Vagina (tissue), 2 donors: ENCODE results near the gene PAX8. TPM values are rescaled to one million over a fixed set of nuclear protein-coding genes. Genes with fewer than 3 reads are reported as not detected.

Experiments used
- DNase-seq, 2 donors: peaks; one replicate each; pipeline ENCODE4 v3.0.0-alpha.2; 2017; ENCODE audit errors: extremely low spot score in 2 of 2
- H3K27ac ChIP-seq: fragments of 200-600 bp; sonication (generic); one replicate; pipeline ENCODE4 v1.5.1; 2019
- H3K27me3 ChIP-seq: fragments of 200-600 bp; sonication (generic); one replicate; pipeline ENCODE4 v1.5.1; 2019
- H3K36me3 ChIP-seq, 2 donors: fragments of 200-600 bp; sonication (generic); one replicate each; pipeline ENCODE4 v1.5.1; 2017 to 2019
- H3K4me1 ChIP-seq: fragments of 200-600 bp; sonication (generic); one replicate; pipeline ENCODE4 v1.5.1; 2019
- H3K4me3 ChIP-seq, 2 donors: fragments of 200-600 bp; sonication (generic); 1 replicate in 1 of 2; 2 replicates in 1 of 2; pipeline ENCODE4 v1.5.1; 2016 to 2019
- H3K9me3 ChIP-seq: fragments of 200-600 bp; sonication (generic); one replicate; pipeline ENCODE4 v1.5.1; 2019
- CTCF ChIP-seq, 3 experiments: fragments of 450-650 bp in 2 of 3; fragments of 200-600 bp in 1 of 3; sonication (generic) in 1 of 3; IDR thresholded peaks; one replicate each; pipeline ENCODE4 v1.5.1; 2017 to 2019; ENCODE audit warnings: antibody characterized with exemption in 3 of 3, mild to moderate bottlenecking in 2 of 3, moderate library complexity in 2 of 3
- POLR2A ChIP-seq, 2 donors: fragments of 450-650 bp; IDR thresholded peaks; one replicate each; pipeline ENCODE4 v1.6.1; 2017; ENCODE audit warnings: antibody characterized with exemption in 2 of 2, mild to moderate bottlenecking in 2 of 2, moderate library complexity in 2 of 2
- POLR2AphosphoS5 ChIP-seq, 2 donors: sonication (generic); formaldehyde crosslinking; IDR thresholded peaks; one replicate each; pipeline ENCODE4 v1.9.0; 2017; ENCODE audit warnings: antibody characterized with exemption in 2 of 2, mild to moderate bottlenecking in 2 of 2, low read depth in 1 of 2; ENCODE audit not compliant: insufficient read depth in 1 of 2
- intact Hi-C: fragments of 100-400 bp; cut with DNase I; formaldehyde crosslinking; loops from one replicate; pipeline ENCODE4 v1.15.1; 2023
- total RNA-seq: library from RNA; depleted of rRNA; stranded (reverse); fragments of >200 nt; gene quantifications from one replicate; pipeline ENCODE4 v1.2.3, GENCODE V29; 2016

PAX8 gene
- total RNA-seq, 1 donor from 2014 or later: 1.7 TPM

- no peak for DNase-seq
- H3K36me3 ChIP-seq: no peaks in the 10 kb centered on the region
- H3K27ac ChIP-seq: no peak overlapping the region
- intact Hi-C loops: no loop called here
- H3K27me3 ChIP-seq: no peaks in the 10 kb centered on the region
- H3K9me3 ChIP-seq: no peaks in the 10 kb centered on the region
- no peak for TF ChIP-seq POLR2AphosphoS5 (IDR thresholded peaks at IDR 0.05; ENCODE audit: insufficient read depth in 1 of 2, low read depth in 1 of 2)
- no peak for TF ChIP-seq CTCF (IDR thresholded peaks at IDR 0.05)
- no peak for TF ChIP-seq POLR2A (IDR thresholded peaks at IDR 0.05)
- H3K4me3 ChIP-seq: no peak overlapping the region
- peaks cover 22% of the 10 kb centered on the region for H3K4me1 ChIP-seq
These were observed 76.2 kb downstream of the PAX8 start for GRCh38 chr2:113202305-113203216.

DNA sequence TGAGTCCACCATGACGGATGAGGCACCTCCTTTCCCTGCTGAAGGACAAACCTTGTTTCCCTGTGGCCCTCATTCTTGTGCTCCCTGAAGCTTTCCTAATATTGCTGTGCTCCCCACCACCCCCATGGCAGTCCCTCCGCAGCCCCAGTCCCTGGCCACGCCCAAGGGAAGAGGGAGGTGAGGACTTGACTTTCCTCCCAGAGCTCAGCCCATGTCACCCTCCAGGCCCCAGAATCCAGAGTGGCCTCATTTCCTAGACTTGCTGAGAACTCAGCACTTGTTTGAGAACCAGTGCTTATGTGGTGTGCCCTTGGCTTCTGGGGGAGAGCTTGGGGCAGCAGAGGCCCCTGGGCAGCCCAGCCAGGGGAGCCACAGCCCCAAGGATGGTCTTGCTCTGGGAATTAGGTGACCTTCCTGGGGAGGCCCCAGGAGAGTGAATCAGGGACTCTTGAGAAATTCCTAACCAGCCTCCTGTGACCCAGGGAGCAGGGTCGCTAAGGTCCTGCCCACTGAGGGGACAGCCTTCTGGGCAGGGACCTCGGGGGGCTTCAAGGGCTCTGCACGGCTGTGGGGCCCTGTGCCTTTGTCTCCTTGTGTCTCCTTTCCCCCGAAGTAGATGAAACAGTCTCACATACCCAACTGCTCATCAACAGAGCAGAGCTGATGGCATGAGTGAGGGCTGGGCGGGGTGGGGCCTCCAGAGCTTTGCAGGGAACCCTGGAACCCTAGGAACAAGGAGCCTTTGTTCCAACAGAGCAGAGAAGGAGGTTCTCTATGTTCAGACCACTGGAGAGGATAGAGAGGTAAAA is 77.0 kb downstream of the PAX8 start:
- intact Hi-C loops: no loop called here
- H3K4me1 ChIP-seq: peaks cover 22% of the 10 kb centered on the region

GRCh38 chr2:113200736-113201490 is 77.8 kb downstream of the PAX8 start:
- H3K27me3 ChIP-seq: no peaks in the 10 kb centered on the region
- no peak for DNase-seq
- intact Hi-C loops: no loop called here
- peak overlapping the region; percentile 85 for H3K27ac ChIP-seq
- no peak for TF ChIP-seq CTCF (IDR thresholded peaks at IDR 0.05)
- TF ChIP-seq POLR2A (IDR thresholded peaks at IDR 0.05): no peak
- TF ChIP-seq POLR2AphosphoS5 (IDR thresholded peaks at IDR 0.05; ENCODE audit: insufficient read depth in 1 of 2, low read depth in 1 of 2): no peak
- H3K9me3 ChIP-seq: no peaks in the 10 kb centered on the region
- peaks cover 22% of the 10 kb centered on the region for H3K4me1 ChIP-seq
- no peak overlapping the region for H3K4me3 ChIP-seq
- no peaks in the 10 kb centered on the region for H3K36me3 ChIP-seq

More for the DNA sequence above, 77.0 kb downstream of the PAX8 start:
- Histone ChIP-seq H3K27ac (peak overlapping the region; percentile 85), H3K27me3 (no peaks in the 10 kb centered on the region), H3K9me3 (no peaks in the 10 kb centered on the region), H3K36me3 (no peaks in the 10 kb centered on the region), H3K4me3 (no peak overlapping the region)
- DNase-seq: no peak
- TF ChIP-seq CTCF (IDR thresholded peaks at IDR 0.05): no peak
- TF ChIP-seq POLR2AphosphoS5 (IDR thresholded peaks at IDR 0.05; ENCODE audit: insufficient read depth in 1 of 2, low read depth in 1 of 2): no peak
- no peak for TF ChIP-seq POLR2A (IDR thresholded peaks at IDR 0.05)

GRCh38 chr2:113200236-113200635 is 78.5 kb downstream of the PAX8 start:
- Histone ChIP-seq H3K36me3 (no peaks in the 10 kb centered on the region), H3K4me3 (no peak overlapping the region), H3K27ac (peak overlapping the region; percentile 85), H3K27me3 (no peaks in the 10 kb centered on the region), H3K9me3 (no peaks in the 10 kb centered on the region), H3K4me1 (peaks cover 22% of the 10 kb centered on the region)
- no peak for DNase-seq
- TF ChIP-seq CTCF (IDR thresholded peaks at IDR 0.05) (no peak), POLR2A (IDR thresholded peaks at IDR 0.05) (no peak)
- intact Hi-C loops: no loop called here
